Measurements from ENCODE around the gene ACOX1. TPM values are rescaled to one million over a fixed set of nuclear protein-coding genes. Genes with fewer than 3 reads are reported as not detected.
"Not testable (repeated sequence)": the region's sequence is repeated elsewhere in the genome, so short reads cannot be mapped to it uniquely, and the experiment has no call there.

The ACOX1 gene
- total RNA-seq, 2 experiments from 2014 or later: 30.3 to 32.2 TPM

DNA sequence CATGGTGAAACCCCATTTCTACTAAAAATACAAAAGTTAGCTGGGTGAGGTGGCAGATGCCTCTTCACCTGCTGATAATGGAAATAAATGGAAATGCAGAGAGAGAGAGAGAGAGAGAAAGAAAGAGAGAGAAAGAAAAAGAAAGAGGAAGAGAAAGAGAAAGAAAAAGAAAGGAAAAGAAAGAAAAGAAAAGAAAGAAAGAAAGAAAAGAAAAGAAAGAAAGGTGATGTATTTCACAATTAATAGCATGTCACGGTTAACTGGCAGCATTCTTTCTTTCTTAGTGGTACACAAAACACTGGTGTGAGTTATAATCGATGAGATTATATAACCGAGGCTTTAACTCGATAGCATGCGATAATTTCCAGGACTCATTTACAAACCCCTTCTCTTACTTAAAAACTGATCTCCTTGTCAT, 3.2 kb downstream of the ACOX1 start:
- H3K36me3 Mint-ChIP-seq (ENCODE audit: low read depth): peaks cover 33% of the 10 kb centered on the region
- POLR2A ChIA-PET: no interaction called here

GRCh38 chr17:75975187-75975586, 3.8 kb downstream of the ACOX1 start:
- Mint-ChIP-seq H3K4me1 (ENCODE audit: low read depth) (peaks cover 34% of the 10 kb centered on the region), H3K36me3 (ENCODE audit: low read depth) (peaks cover 32% of the 10 kb centered on the region)
- ATAC-seq; H3K27ac Mint-ChIP-seq; DNase-seq; H3K27me3 Mint-ChIP-seq (ENCODE audit: low read depth); H3K4me3 Mint-ChIP-seq; H3K9me3 Mint-ChIP-seq (ENCODE audit: insufficient read depth); POLR2A ChIA-PET: not testable (repeated sequence)
- CTCF ChIA-PET: interaction anchor here (1.3 kb wide), 1 partner anchor 10 kb away, joined by 5 read pairs; no protein-coding TSS in a partner anchor

More for the DNA sequence above, 3.2 kb downstream of the ACOX1 start:
- Mint-ChIP-seq H3K27ac (no peak overlapping the region), H3K9me3 (ENCODE audit: insufficient read depth) (no peaks in the 10 kb centered on the region), H3K4me3 (no peak overlapping the region), H3K4me1 (ENCODE audit: low read depth) (peaks cover 40% of the 10 kb centered on the region), H3K27me3 (ENCODE audit: low read depth) (no peaks in the 10 kb centered on the region)
- DNase-seq (no peak), ATAC-seq (no peak)
- CTCF ChIA-PET: no interaction called here

- H3K27ac Mint-ChIP-seq: no peak overlapping the region
- ChIA-PET CTCF (interaction anchor here (1.0 kb wide), 1 partner anchor 35 kb away, joined by 3 read pairs; no protein-coding TSS in a partner anchor), POLR2A (no interaction called here)
- H3K27me3 Mint-ChIP-seq (ENCODE audit: low read depth): no peaks in the 10 kb centered on the region
- peaks cover 8% of the 10 kb centered on the region for H3K4me1 Mint-ChIP-seq (ENCODE audit: low read depth)
- no peaks in the 10 kb centered on the region for H3K9me3 Mint-ChIP-seq (ENCODE audit: insufficient read depth)
- DNase-seq (no peak), ATAC-seq (no peak)
- no peak overlapping the region for H3K4me3 Mint-ChIP-seq
- H3K36me3 Mint-ChIP-seq (ENCODE audit: low read depth): peaks cover 18% of the 10 kb centered on the region
Observed at GRCh38 chr17:75970626-75971025, 8.3 kb downstream of the ACOX1 start.

- ChIA-PET POLR2A (no interaction called here), CTCF (interaction anchor here (1.0 kb wide), 1 partner anchor 35 kb away, joined by 3 read pairs; no protein-coding TSS in a partner anchor)
- DNase-seq: no peak
- Mint-ChIP-seq H3K4me1 (ENCODE audit: low read depth) (peaks cover 6% of the 10 kb centered on the region), H3K27ac (no peak overlapping the region), H3K9me3 (ENCODE audit: insufficient read depth) (no peaks in the 10 kb centered on the region), H3K4me3 (no peak overlapping the region), H3K36me3 (ENCODE audit: low read depth) (peaks cover 19% of the 10 kb centered on the region), H3K27me3 (ENCODE audit: low read depth) (no peaks in the 10 kb centered on the region)
- no peak for ATAC-seq
Observed at GRCh38 chr17:75970011-75970523, 8.9 kb downstream of the ACOX1 start.

- not testable (repeated sequence) for DNase-seq; H3K27ac Mint-ChIP-seq; H3K4me1 Mint-ChIP-seq (ENCODE audit: low read depth); H3K4me3 Mint-ChIP-seq; H3K27me3 Mint-ChIP-seq (ENCODE audit: low read depth); H3K9me3 Mint-ChIP-seq (ENCODE audit: insufficient read depth); ATAC-seq
- CTCF ChIA-PET: interaction anchor here (1.3 kb wide), 1 partner anchor 31 kb away, joined by 4 read pairs; no protein-coding TSS in a partner anchor
- H3K36me3 Mint-ChIP-seq (ENCODE audit: low read depth): peaks cover 16% of the 10 kb centered on the region
- POLR2A ChIA-PET: interaction anchor here (0.7 kb wide), 1 partner anchor 64 kb away, joined by 3 read pairs; the partner anchor contains the start of gene MRPL38
Observed at GRCh38 chr17:75969044-75969443, 9.9 kb downstream of the ACOX1 start.

DNA sequence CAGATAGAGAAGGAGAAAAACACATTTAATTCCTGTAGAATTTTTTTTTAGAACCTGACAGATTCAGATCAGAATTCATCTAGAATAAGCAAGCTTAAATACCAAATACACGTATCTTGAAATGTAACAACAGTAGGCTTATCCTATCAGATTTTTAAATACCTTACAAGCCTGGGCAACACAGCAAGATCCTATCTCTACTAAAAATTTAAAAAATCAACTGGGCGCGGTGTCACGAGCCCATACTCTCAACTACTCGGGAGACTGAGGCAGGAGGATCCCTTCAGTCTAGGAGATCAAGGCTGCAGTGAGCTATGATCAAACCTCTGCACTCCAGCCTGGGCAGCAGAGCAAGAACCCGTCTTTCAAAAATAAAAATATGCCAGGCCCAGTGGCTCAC, 13.5 kb downstream of the ACOX1 start:
- peaks cover 8% of the 10 kb centered on the region for H3K4me1 Mint-ChIP-seq (ENCODE audit: low read depth)
- H3K27me3 Mint-ChIP-seq (ENCODE audit: low read depth): no peaks in the 10 kb centered on the region
- CTCF ChIA-PET: interaction anchor here (0.8 to 1.6 kb wide), 6 partner anchors 9 to 332 kb away, joined by 3 to 5 read pairs (median 3); partner anchors contain the start of genes ACOX1 and TEN1
- H3K36me3 Mint-ChIP-seq (ENCODE audit: low read depth): peaks cover 9% of the 10 kb centered on the region
- ATAC-seq (no peak), DNase-seq (no peak)
- no peak overlapping the region for H3K27ac Mint-ChIP-seq
- H3K4me3 Mint-ChIP-seq: no peak overlapping the region
- H3K9me3 Mint-ChIP-seq (ENCODE audit: insufficient read depth): no peaks in the 10 kb centered on the region
- POLR2A ChIA-PET: interaction anchor here (0.6 to 1.1 kb wide), 2 partner anchors 15 to 448 kb away, joined by 3 read pairs; no protein-coding TSS in a partner anchor

DNA sequence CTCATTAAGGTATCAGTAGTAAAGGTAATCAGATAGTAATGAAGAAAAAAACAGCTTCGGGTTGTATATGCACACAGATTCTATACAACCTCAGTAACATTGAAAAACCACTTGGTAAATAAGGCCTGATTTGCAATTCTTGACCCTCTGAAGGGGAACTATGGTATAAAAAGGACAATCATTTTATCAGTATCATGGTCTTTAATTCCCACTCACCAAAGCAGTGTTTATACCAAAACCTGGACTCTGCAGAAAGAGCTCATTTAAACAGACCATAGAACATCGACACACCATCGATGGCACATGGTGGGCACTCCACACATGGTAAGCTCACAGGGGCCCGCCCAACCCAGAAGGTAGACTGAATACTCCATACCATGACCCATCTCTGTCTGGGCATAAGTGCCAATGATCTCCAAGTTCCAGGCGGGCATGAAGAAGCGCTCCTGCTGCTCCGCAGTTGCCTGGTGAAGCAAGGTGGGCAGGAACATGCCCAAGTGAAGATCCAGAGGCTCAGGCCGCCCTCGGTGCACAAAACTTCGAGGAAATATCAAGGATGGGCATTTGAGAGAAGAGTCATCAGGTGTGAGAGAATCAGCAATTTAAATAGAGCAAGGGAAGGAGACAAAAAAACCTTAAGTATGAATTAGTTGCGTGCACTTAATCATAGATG, 19.0 kb downstream of the ACOX1 start:
- H3K4me1 Mint-ChIP-seq (ENCODE audit: low read depth): peaks cover 8% of the 10 kb centered on the region
- H3K27me3 Mint-ChIP-seq (ENCODE audit: low read depth): no peaks in the 10 kb centered on the region
- no peak for DNase-seq
- no peak overlapping the region for H3K27ac Mint-ChIP-seq
- ChIA-PET POLR2A (interaction anchor here (0.6 kb wide), 1 partner anchor 565 kb away, joined by 3 read pairs; no protein-coding TSS in a partner anchor), CTCF (interaction anchor here (1.2 to 3.3 kb wide), 3 partner anchors 32 to 54 kb away, joined by 3 to 8 read pairs (median 5); no protein-coding TSS in a partner anchor)
- no peaks in the 10 kb centered on the region for H3K9me3 Mint-ChIP-seq (ENCODE audit: insufficient read depth)
- no peak overlapping the region for H3K4me3 Mint-ChIP-seq
- no peak for ATAC-seq
- H3K36me3 Mint-ChIP-seq (ENCODE audit: low read depth): peaks cover 19% of the 10 kb centered on the region

DNA sequence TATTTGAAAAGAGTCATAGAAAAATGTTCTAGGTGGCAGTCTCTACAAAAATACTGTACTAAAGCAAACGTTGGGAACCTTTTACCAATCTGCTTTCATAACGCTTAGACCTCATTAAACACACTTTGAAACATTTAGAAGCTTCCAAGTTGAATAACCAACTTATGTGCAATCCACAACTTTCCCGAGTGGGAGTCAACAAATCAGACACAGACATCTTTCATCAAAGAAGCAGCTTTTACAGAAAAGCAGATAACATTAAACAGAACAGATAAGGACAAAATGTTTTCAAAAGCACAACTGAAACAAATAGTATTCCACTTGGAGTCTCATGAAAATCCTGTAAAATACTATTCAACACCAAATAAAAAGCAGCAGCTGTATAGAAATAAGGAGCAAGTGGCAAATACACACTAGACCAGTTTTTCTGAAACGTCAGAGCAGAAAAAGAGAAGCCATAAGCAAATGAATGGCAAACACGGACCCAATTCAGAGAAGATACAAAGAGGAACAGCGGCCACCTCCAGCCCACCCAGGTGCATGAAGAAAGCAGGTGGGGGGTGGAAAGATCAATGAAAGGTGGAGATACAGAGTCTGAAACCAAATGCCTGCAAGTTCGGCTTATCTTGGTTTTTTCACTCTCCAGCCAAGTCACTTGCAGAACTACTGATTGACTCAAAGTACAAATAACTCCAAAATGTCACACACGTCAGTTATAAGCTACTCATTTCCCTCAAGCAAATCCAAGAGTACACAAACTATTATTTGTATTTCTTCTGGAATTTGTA, 19.7 kb downstream of the ACOX1 start:
- Mint-ChIP-seq H3K9me3 (ENCODE audit: insufficient read depth) (no peaks in the 10 kb centered on the region), H3K27ac (no peak overlapping the region), H3K4me3 (no peak overlapping the region), H3K27me3 (ENCODE audit: low read depth) (no peaks in the 10 kb centered on the region), H3K4me1 (ENCODE audit: low read depth) (peaks cover 6% of the 10 kb centered on the region), H3K36me3 (ENCODE audit: low read depth) (peaks cover 21% of the 10 kb centered on the region)
- ATAC-seq: no peak
- CTCF ChIA-PET: interaction anchor here (1.2 to 3.3 kb wide), 3 partner anchors 32 to 55 kb away, joined by 3 to 8 read pairs (median 5); no protein-coding TSS in a partner anchor
- POLR2A ChIA-PET: no interaction called here
- DNase-seq: no peak

DNA sequence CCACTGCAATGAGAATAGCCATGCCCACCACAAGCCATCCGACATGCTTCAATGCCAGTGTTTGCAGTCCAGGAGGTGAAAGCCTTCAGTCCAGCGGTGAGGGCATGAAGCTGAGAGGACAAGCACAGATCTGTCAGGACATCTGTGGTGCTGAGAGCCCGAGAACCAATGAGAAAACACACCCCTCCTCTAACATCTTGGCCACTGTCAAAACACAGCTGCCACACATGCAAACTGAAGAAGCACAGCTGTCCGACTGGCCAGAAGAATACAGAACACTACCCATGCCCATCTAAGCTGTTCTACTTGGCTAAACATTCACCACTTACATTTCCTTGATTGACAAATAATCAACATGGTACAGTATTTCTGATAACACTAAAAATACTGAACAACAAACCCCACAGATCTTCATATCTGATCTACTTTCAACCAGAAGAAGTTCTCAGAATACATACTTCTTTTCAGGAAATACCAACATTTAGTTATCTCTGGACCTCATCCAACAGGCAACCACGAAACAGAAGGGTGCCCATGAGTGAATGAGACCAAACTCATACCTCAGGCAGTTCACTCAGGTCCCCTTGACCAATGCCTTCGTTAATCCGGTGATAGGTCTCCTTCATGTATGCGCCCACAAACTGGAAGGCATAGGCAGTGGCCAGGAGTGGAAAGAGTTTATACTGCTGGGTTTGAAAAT, 28.0 kb downstream of the ACOX1 start:
- Mint-ChIP-seq H3K9me3 (ENCODE audit: insufficient read depth) (no peaks in the 10 kb centered on the region), H3K4me3 (no peak overlapping the region), H3K27ac (peak overlapping the region; percentile 81), H3K27me3 (ENCODE audit: low read depth) (no peaks in the 10 kb centered on the region), H3K4me1 (ENCODE audit: low read depth) (peaks cover 17% of the 10 kb centered on the region), H3K36me3 (ENCODE audit: low read depth) (peaks cover 45% of the 10 kb centered on the region)
- CTCF ChIA-PET: interaction anchor here (0.8 to 1.6 kb wide), 2 partner anchors 23 to 45 kb away, joined by 4 read pairs; no protein-coding TSS in a partner anchor
- DNase-seq (no peak), ATAC-seq (peak; percentile 33)
- POLR2A ChIA-PET: no interaction called here

GRCh38 chr17:75950421-75950820, 28.5 kb downstream of the ACOX1 start:
- H3K4me3 Mint-ChIP-seq: no peak overlapping the region
- H3K27ac Mint-ChIP-seq: no peak overlapping the region
- H3K27me3 Mint-ChIP-seq (ENCODE audit: low read depth): no peaks in the 10 kb centered on the region
- POLR2A ChIA-PET: no interaction called here
- ATAC-seq (no peak), DNase-seq (no peak)
- H3K36me3 Mint-ChIP-seq (ENCODE audit: low read depth): peaks cover 44% of the 10 kb centered on the region
- CTCF ChIA-PET: interaction anchor here (0.8 to 1.6 kb wide), 2 partner anchors 23 to 45 kb away, joined by 4 read pairs; no protein-coding TSS in a partner anchor
- no peaks in the 10 kb centered on the region for H3K9me3 Mint-ChIP-seq (ENCODE audit: insufficient read depth)
- peaks cover 17% of the 10 kb centered on the region for H3K4me1 Mint-ChIP-seq (ENCODE audit: low read depth)

GRCh38 chr17:75945211-75945610, 33.8 kb downstream of the ACOX1 start:
- CTCF ChIA-PET: interaction anchor here (0.7 kb wide), 1 partner anchor 69 kb away, joined by 3 read pairs; no protein-coding TSS in a partner anchor
- DNase-seq (no peak), ATAC-seq (no peak)
- no peak overlapping the region for H3K4me3 Mint-ChIP-seq
- H3K9me3 Mint-ChIP-seq (ENCODE audit: insufficient read depth): no peaks in the 10 kb centered on the region
- POLR2A ChIA-PET: no interaction called here
- peaks cover 14% of the 10 kb centered on the region for H3K4me1 Mint-ChIP-seq (ENCODE audit: low read depth)
- peaks cover 24% of the 10 kb centered on the region for H3K36me3 Mint-ChIP-seq (ENCODE audit: low read depth)
- no peaks in the 10 kb centered on the region for H3K27me3 Mint-ChIP-seq (ENCODE audit: low read depth)
- H3K27ac Mint-ChIP-seq: no peak overlapping the region
